ENCODE results near the gene LGALS4. TPM values are rescaled to one million over a fixed set of nuclear protein-coding genes. Genes with fewer than 3 reads are reported as not detected.

The LGALS4 gene
- total and polyA plus RNA-seq, 9 of the 15 experiments (the other 6 are each of a cell fraction or from before 2014, with no cell fraction given), result 0.08 to 1.1 (median 0.30) TPM; not detected in 3

GRCh38 chr19:38842439-38843174 lies 29.9 kb upstream of the LGALS4 start (continued):
- TF ChIP-seq PHB2 (IDR thresholded peaks at IDR 0.05; ENCODE audit: low read depth), result no peak
- TF ChIP-seq KHSRP (IDR thresholded peaks at IDR 0.05), result no peak
- TF ChIP-seq ILK (tag; IDR thresholded peaks at IDR 0.05; ENCODE audit: borderline replicate concordance, low read depth), result no peak
- TF ChIP-seq FOXA3 (CRISPR knock-in tag; conservative IDR thresholded peaks at IDR 0.05 in 1 of 2, IDR thresholded peaks at IDR 0.05 in 1 of 2), result no peak
- TF ChIP-seq RBM22 (IDR thresholded peaks at IDR 0.05; ENCODE audit: low read depth, low read length, poor library complexity, severe bottlenecking), result peak; percentile 28
- TF ChIP-seq ZNF347 (CRISPR knock-in tag; IDR thresholded peaks at IDR 0.05; ENCODE audit: low read depth), result no peak
- TF ChIP-seq, protein P1, sequence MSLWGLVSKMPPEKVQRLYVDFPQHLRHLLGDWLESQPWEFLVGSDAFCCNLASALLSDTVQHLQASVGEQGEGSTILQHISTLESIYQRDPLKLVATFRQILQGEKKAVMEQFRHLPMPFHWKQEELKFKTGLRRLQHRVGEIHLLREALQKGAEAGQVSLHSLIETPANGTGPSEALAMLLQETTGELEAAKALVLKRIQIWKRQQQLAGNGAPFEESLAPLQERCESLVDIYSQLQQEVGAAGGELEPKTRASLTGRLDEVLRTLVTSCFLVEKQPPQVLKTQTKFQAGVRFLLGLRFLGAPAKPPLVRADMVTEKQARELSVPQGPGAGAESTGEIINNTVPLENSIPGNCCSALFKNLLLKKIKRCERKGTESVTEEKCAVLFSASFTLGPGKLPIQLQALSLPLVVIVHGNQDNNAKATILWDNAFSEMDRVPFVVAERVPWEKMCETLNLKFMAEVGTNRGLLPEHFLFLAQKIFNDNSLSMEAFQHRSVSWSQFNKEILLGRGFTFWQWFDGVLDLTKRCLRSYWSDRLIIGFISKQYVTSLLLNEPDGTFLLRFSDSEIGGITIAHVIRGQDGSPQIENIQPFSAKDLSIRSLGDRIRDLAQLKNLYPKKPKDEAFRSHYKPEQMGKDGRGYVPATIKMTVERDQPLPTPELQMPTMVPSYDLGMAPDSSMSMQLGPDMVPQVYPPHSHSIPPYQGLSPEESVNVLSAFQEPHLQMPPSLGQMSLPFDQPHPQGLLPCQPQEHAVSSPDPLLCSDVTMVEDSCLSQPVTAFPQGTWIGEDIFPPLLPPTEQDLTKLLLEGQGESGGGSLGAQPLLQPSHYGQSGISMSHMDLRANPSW (CRISPR knock-in tag; IDR thresholded peaks at IDR 0.05), result no peak
